Stomach (tissue), 9 donors: ENCODE results near the gene SPARCL1. TPM values are rescaled to one million over a fixed set of nuclear protein-coding genes. Genes with fewer than 3 reads are reported as not detected.

Experiments
- DNase-seq, 2 donors: peaks; one replicate each; pipeline versions ENCODE4 v3.0.0 to v3.0.0-alpha.2; 2013 to 2019
- H3K27ac ChIP-seq, 5 donors: fragments of 200-600 bp in 4 of 5; sonication (generic) in 4 of 5; one replicate each; pipeline ENCODE4 v1.5.1; 2013 to 2019; ENCODE audit warnings: mild to moderate bottlenecking in 1 of 5, moderate library complexity in 1 of 5
- H3K27me3 ChIP-seq, 3 donors: fragments of 200-600 bp; sonication (generic); one replicate each; pipeline ENCODE4 v1.5.1; 2017 to 2019; ENCODE audit warnings: mixed run types in 1 of 3
- H3K36me3 ChIP-seq, 4 donors: fragments of 200-600 bp; sonication (generic); 1 replicate in 3 of 4; 2 replicates in 1 of 4; pipeline ENCODE4 v1.5.1; 2016 to 2019
- H3K4me1 ChIP-seq, 4 donors: fragments of 200-600 bp; sonication (generic); one replicate each; pipeline ENCODE4 v1.5.1; 2016 to 2019
- H3K4me3 ChIP-seq, 4 donors: fragments of 200-600 bp; sonication (generic) in 3 of 4; one replicate each; pipeline ENCODE4 v1.5.1; 2016 to 2019; ENCODE audit warnings: mild to moderate bottlenecking in 1 of 4
- H3K9me3 ChIP-seq, 4 donors: fragments of 200-600 bp; sonication (generic); one replicate each; pipeline ENCODE4 v1.5.1; 2016 to 2019
- CTCF ChIP-seq, 7 experiments: fragments of 450-650 bp in 4 of 7; fragments of 200-600 bp in 3 of 7; sonication (generic) in 3 of 7; IDR thresholded peaks; one replicate each; pipeline ENCODE4 v1.5.1; 2016 to 2019; ENCODE audit warnings: antibody characterized with exemption in 7 of 7, control low read depth in 2 of 7, mild to moderate bottlenecking in 1 of 7
- EP300 ChIP-seq: sonication (generic); formaldehyde crosslinking; IDR thresholded peaks from one replicate; pipeline ENCODE4 v1.6.1; 2017; ENCODE audit warnings: antibody characterized with exemption
- POLR2A ChIP-seq, 4 donors: fragments of 450-650 bp; IDR thresholded peaks; one replicate each; pipeline ENCODE4 v1.6.1; 2016; ENCODE audit warnings: antibody characterized with exemption in 4 of 4, control low read depth in 2 of 4, mild to moderate bottlenecking in 1 of 4, moderate library complexity in 1 of 4
- POLR2AphosphoS5 ChIP-seq, 3 donors: sonication (generic); formaldehyde crosslinking; IDR thresholded peaks; one replicate each; pipeline ENCODE4 v1.6.1; 2016; ENCODE audit warnings: antibody characterized with exemption in 3 of 3
- WGBS, 5 donors: extraction: QIAGEN DNeasy Blood & Tissue Kit in 3 of 5; methylation state at CpG; one replicate each; pipeline versions ENCODE4 v1.1.5 to v1.1.7; 2013 to 2018; 5-methylcytosine and 5-hydroxymethylcytosine counted together
- intact Hi-C: fragments of 100-400 bp; cut with DNase I; formaldehyde crosslinking; loops from one replicate; pipeline ENCODE4 v1.15.1; 2023; ENCODE audit warnings: low total_unique reads
- polyA plus RNA-seq, 3 donors: library from polyadenylated mRNA; stranded (reverse); fragments of 200-250 nt; gene quantifications; one replicate each; pipeline ENCODE4 v1.2.3, GENCODE V29; 2013
- total RNA-seq, 5 donors: library from RNA; depleted of rRNA; stranded (reverse); fragments of >200 nt; gene quantifications; one replicate each; pipeline versions ENCODE4 v1.1.0 to v1.2.3, GENCODE V29; 2014 to 2016
- donor health status: healthy with polysubstance abuse.
- donor health status: Bipolar disorder and iron deficiency.
- donor health status: healthy.

SPARCL1 gene
- total and polyA plus RNA-seq, 8 donors, result 36.9 to 710 (median 192) TPM

GRCh38 chr4:87541521-87541920, 12.3 kb upstream of the SPARCL1 start:
- H3K36me3 ChIP-seq, result no peaks in the 10 kb centered on the region
- DNase-seq, result no peak
- no peaks in the 10 kb centered on the region for H3K9me3 ChIP-seq
- H3K4me3 ChIP-seq, result no peak overlapping the region
- H3K27ac ChIP-seq, result peak overlapping the region in 4 of 5 donors; percentile 2 to 86 (median 74)
- 39 to 61% (median 54%) methylated on average over 4 of the region's 4 CpGs for WGBS, 5 donors
- TF ChIP-seq CTCF (IDR thresholded peaks at IDR 0.05) (no peak), POLR2AphosphoS5 (IDR thresholded peaks at IDR 0.05) (no peak)
- intact Hi-C loops, result no loop called here
- peaks cover 0 to 20% (median 0%) of the 10 kb centered on the region in 4 donors for H3K4me1 ChIP-seq
- no peaks in the 10 kb centered on the region for H3K27me3 ChIP-seq

GRCh38 chr4:87540146-87541058, 11.2 kb upstream of the SPARCL1 start:
- peak in 1 of 2 donors; percentile 91 for DNase-seq
- 60 to 82% (median 72%) methylated on average over 15 of the region's 15 CpGs for WGBS, 5 donors

GRCh38 chr4:87532907-87533306, 3.7 kb upstream of the SPARCL1 start:
- H3K27me3 ChIP-seq, result no peaks in the 10 kb centered on the region
- peak overlapping the region in 3 of 5 donors; percentile 61 to 89 (median 83) for H3K27ac ChIP-seq
- no peak for DNase-seq
- WGBS, 5 donors, result 64 to 83% (median 79%) methylated on average over 1 of the region's 1 CpG
- peaks cover 0 to 21% (median 6%) of the 10 kb centered on the region in 4 donors for H3K4me1 ChIP-seq
- intact Hi-C loops, result no loop called here
- TF ChIP-seq POLR2A (IDR thresholded peaks at IDR 0.05), result no peak
- TF ChIP-seq EP300, result no peak
- TF ChIP-seq CTCF (IDR thresholded peaks at IDR 0.05), result no peak
- no peak for TF ChIP-seq POLR2AphosphoS5 (IDR thresholded peaks at IDR 0.05)
- H3K36me3 ChIP-seq, result no peaks in the 10 kb centered on the region
- H3K4me3 ChIP-seq, result no peak overlapping the region
- peaks cover 0 to 4% (median 2%) of the 10 kb centered on the region in 4 donors for H3K9me3 ChIP-seq

More at GRCh38 chr4:87540146-87541058, 11.2 kb upstream of the SPARCL1 start:
- Histone ChIP-seq H3K27me3 (no peaks in the 10 kb centered on the region), H3K9me3 (no peaks in the 10 kb centered on the region), H3K4me3 (no peak overlapping the region), H3K36me3 (no peaks in the 10 kb centered on the region), H3K27ac (peak overlapping the region in 4 of 5 donors; percentile 72 to 86 (median 74)), H3K4me1 (peaks cover 0 to 20% (median 0%) of the 10 kb centered on the region in 4 donors)
- intact Hi-C loops, result no loop called here
- peak; percentile 32 to 84 (median 68) for TF ChIP-seq POLR2AphosphoS5 (IDR thresholded peaks at IDR 0.05)
- TF ChIP-seq POLR2A (IDR thresholded peaks at IDR 0.05), result no peak
- TF ChIP-seq CTCF (IDR thresholded peaks at IDR 0.05), result no peak
- peak; percentile 83 for TF ChIP-seq EP300

- no peaks in the 10 kb centered on the region for H3K36me3 ChIP-seq
- peaks cover 0 to 4% (median 2%) of the 10 kb centered on the region in 4 donors for H3K9me3 ChIP-seq
- H3K27me3 ChIP-seq, result no peaks in the 10 kb centered on the region
- peak in 1 of 2 donors; percentile 64 for DNase-seq
- intact Hi-C loops, result no loop called here
- TF ChIP-seq POLR2AphosphoS5 (IDR thresholded peaks at IDR 0.05), result no peak
- no peak for TF ChIP-seq CTCF (IDR thresholded peaks at IDR 0.05)
- TF ChIP-seq EP300, result no peak
- no peak for TF ChIP-seq POLR2A (IDR thresholded peaks at IDR 0.05)
- peak overlapping the region in 4 of 5 donors; percentile 61 to 89 (median 83) for H3K27ac ChIP-seq
- no peak overlapping the region for H3K4me3 ChIP-seq
- 38 to 81% (median 78%) methylated on average over 1 of the region's 1 CpG for WGBS, 5 donors
- H3K4me1 ChIP-seq, result peaks cover 0 to 21% (median 6%) of the 10 kb centered on the region in 4 donors
Measured at GRCh38 chr4:87532109-87532508, 2.9 kb upstream of the SPARCL1 start.
